Measurements from ENCODE around the gene EPC2. TPM values are rescaled to one million over a fixed set of nuclear protein-coding genes. Genes with fewer than 3 reads are reported as not detected.

EPC2 gene
- total RNA-seq, 1 experiment from 2014 or later, result 19.6 TPM

DNA sequence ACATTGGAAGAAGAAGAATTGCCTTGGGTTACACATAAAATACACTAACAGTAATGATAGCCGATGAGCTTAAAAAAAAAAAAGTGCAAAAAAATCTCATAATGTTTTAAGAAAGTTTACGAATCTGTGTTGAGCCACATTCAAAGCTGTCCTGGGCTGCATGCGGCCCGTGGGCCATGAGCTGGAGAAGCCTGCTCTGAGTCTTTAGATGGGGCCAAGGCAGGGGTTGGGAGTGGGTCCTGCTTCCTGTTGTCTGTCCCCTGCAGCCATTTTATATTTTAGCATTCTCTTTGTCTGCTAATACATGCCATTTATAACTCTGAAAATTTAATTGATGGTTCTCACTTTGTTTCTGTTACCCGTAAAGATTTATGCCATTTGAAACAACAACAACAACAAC, 93.2 kb downstream of the EPC2 start (continued):
- no peak for TF ChIP-seq CTCF (IDR thresholded peaks at IDR 0.05 in 2 of 3, conservative IDR thresholded peaks at IDR 0.05 in 1 of 3; ENCODE audit: borderline replicate concordance in 1 of 3, insufficient read depth in 1 of 3, low read depth in 2 of 3, low read length in 2 of 3)
- no peak for TF ChIP-seq MAX (IDR thresholded peaks at IDR 0.05)
- TF ChIP-seq RAD21 (IDR thresholded peaks at IDR 0.05; ENCODE audit: low read depth), result no peak

DNA sequence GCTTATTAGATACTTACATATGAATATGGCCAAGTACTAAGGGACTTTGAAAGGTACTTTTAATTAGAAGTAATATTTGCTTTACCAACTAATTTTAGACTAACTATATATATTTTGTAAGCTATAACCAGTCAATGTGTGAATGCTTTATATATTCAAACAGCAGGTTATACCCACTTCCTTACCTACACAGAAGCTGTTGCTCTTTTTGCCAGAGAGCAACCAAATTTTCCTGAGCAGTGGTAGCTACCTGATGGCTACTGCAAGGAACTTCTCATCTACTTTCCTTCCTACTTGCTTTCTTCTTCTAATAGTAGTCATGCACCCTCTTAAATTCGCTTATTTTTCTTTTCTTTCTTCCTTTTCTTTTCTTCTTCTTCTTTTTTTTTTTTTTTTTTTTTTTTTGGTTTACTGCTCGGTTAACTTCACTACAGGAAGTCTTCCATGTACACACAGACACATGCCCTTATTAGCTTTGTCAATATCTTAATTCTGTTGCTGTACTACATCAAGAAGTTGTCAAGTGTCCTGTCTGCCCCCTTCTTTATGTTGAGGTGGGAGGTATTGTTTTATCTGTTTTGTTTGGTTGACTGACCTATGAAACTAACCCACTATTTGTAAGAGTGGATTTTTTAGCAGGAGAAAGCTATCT, 95.0 kb downstream of the EPC2 start:
- intact Hi-C loops (cut with micrococcal nuclease), result no loop called here
- RAD21 ChIA-PET (ENCODE audit: low non-redundant PET in 1 of 2, low total read pairs in 2 of 2, uncharacterized antibody in 2 of 2, unreplicated experiment in 2 of 2), result no interaction called here
- Histone ChIP-seq H3K4me3 (replicated peaks in 1 of 2; ENCODE audit: low read depth in 1 of 2, low read length in 2 of 2) (no peak overlapping the region), H2AFZ (ENCODE audit: low read depth, low read length, poor library complexity, severe bottlenecking) (no peak overlapping the region), H3K9ac (ENCODE audit: low read length) (no peak overlapping the region), H3K4me2 (ENCODE audit: low read length) (no peak overlapping the region), H3K9me2 (ENCODE audit: insufficient read depth) (no peaks in the 10 kb centered on the region), H3K79me2 (ENCODE audit: insufficient read depth, low read length) (peaks cover 11% of the 10 kb centered on the region), H3K27me3 (ENCODE audit: insufficient read depth, low read length) (no peaks in the 10 kb centered on the region), H3K27ac (ENCODE audit: low read depth, low read length) (no peak overlapping the region), H3K9me3 (ENCODE audit: control insufficient read depth in 1 of 2, insufficient read depth in 1 of 2, low read depth in 1 of 2, low read length in 2 of 2) (no peaks in the 10 kb centered on the region), H3K36me3 (ENCODE audit: control insufficient read depth in 1 of 2, insufficient read depth in 2 of 2, low read length in 2 of 2) (no peaks in the 10 kb centered on the region), H4K20me1 (ENCODE audit: insufficient read depth) (peaks cover 4% of the 10 kb centered on the region; the same call in 1 of the 2 replicates), H3K4me1 (ENCODE audit: control insufficient read depth in 1 of 2, insufficient read depth in 2 of 2, low read length in 2 of 2) (no peaks in the 10 kb centered on the region)
- ATAC-seq, result no peak
- no peak for DNase-seq (ENCODE audit: low read depth, low spot score)
- no peak for TF ChIP-seq SP1 (IDR thresholded peaks at IDR 0.05; ENCODE audit: low read depth)
- no peak for TF ChIP-seq EGR1 (IDR thresholded peaks at IDR 0.05; ENCODE audit: low read depth)
- POLR2A ChIA-PET, result interaction anchor here (0.7 kb wide), 1 partner anchor 72 kb away, joined by 3 read pairs; no protein-coding TSS in a partner anchor
- CTCF ChIA-PET, result interaction anchor here (0.5 kb wide), 1 partner anchor 687 kb away, joined by 4 read pairs; no protein-coding TSS in a partner anchor
- no TSS peak for BruUV-seq (replicated peaks)

Data from HCT116 (cell line).